NCI-H2196 treated with DMSO at 0.1 percent for 48 hours (cell line): ENCODE results near the gene CCT8L2.
"Not testable (repeated sequence)": the region's sequence is repeated elsewhere in the genome, so short reads cannot be mapped to it uniquely, and the experiment has no call there.

Experiments used
- DNase-seq: peaks from one replicate; lab custom pipeline; 2025; ENCODE audit not compliant: unreplicated experiment; lab: John Stamatoyannopoulos, UW

Gene CCT8L2, protein sequence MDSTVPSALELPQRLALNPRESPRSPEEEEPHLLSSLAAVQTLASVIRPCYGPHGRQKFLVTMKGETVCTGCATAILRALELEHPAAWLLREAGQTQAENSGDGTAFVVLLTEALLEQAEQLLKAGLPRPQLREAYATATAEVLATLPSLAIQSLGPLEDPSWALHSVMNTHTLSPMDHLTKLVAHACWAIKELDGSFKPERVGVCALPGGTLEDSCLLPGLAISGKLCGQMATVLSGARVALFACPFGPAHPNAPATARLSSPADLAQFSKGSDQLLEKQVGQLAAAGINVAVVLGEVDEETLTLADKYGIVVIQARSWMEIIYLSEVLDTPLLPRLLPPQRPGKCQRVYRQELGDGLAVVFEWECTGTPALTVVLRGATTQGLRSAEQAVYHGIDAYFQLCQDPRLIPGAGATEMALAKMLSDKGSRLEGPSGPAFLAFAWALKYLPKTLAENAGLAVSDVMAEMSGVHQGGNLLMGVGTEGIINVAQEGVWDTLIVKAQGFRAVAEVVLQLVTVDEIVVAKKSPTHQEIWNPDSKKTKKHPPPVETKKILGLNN

DNA sequence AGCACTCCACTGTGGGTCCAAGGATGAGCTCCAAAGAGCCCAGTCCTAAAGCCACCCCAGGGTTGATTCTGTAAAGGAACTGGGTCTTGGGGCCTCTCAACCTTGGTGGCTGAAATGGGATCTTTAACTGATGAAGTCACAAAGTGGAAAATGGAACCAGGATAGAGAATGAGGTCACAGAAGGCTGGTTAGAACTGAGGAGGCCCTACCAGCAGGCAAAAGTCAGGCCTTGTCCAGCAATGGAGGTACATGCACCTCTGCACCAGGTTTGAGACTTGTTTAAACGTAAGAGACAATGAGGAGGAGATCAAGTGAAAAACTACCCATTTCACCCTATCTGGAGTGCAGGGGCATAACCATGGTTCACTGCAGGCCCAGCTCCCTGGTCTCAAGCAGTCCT lies at the start of gene CCT8L2:
CCT8L2 (minus strand) TSS at position 101 of the 400 bp plus-strand sequence. CDS start 260 bp downstream, outside the sequence.
- not testable (repeated sequence) for DNase-seq

DNA sequence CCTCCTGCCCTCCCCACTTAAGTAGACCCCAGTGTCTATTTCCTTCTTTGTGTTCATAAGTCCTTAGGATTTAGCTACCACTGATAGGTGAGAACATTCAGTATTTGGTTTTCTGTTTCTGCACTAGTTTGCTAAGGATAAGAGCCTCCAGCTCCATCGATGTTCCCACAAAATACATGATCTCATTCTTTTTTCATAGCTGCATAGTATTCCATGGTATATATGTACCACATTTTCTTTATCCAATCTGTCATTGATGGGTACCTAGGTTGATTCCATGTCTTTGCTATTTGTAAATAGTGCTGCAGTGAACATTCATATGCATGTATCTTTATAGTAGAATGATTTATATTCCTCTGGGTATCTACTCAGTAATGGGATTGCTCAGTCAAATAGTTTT lies 42.8 kb upstream of the CCT8L2 start:
- DNase-seq: not testable (repeated sequence)

DNA sequence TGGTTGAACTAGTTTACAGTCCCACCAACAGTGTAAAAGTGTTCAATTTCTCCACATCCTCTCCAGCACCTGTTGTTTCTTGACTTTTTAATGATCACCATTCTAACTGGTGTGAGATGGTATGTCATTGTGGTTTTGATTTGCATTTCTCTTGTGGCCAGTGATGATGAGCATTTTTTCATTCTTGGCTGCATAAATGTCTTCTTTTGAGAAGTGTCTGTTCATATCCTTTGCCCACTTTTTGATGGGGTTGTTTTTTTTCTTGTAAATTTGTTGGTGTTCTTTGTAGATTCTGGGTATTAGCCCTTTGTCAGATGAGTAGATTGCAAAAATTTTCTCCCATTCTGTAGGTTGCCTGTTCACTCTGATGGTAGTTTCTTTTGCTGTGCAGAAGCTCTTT lies 41.5 kb upstream of the CCT8L2 start:
- not testable (repeated sequence) for DNase-seq

DNA sequence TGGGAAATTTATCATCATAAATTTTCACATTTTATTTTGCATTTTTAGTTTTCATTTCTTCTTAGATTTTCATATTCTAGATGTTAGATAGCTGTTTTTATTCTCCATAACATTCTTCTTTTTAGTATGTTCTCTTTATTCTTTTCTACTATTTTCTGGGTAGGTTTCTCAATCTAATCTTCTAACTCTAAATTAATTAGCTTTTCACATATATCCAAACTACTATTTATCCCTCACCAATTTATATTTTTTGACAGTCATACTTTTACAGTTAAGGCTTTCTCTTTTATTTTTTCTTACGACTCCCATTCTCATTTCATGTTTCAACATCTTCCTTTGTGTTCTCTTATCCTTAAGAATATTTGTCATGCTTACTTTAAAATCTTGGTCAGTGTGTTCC lies 35.9 kb upstream of the CCT8L2 start:
- DNase-seq: not testable (repeated sequence)

DNA sequence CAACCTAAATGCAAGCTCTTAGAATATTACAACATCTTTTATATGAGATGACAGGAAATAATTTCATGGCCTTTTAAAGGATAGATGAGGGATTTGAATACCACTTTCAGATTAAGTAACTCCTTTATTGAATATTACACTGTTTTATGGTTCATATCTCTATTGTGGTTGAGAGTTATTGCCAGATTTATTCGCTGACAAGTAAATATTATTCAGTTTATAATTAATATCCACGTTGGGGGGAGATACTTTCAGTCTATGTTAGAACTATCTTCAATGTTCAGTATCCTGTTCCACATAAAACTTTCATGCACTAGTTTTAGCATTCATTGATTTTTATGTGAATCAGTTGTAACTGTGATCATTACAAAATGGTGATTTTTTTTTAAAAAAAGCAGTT lies 32.4 kb upstream of the CCT8L2 start:
- DNase-seq: not testable (repeated sequence)

DNA sequence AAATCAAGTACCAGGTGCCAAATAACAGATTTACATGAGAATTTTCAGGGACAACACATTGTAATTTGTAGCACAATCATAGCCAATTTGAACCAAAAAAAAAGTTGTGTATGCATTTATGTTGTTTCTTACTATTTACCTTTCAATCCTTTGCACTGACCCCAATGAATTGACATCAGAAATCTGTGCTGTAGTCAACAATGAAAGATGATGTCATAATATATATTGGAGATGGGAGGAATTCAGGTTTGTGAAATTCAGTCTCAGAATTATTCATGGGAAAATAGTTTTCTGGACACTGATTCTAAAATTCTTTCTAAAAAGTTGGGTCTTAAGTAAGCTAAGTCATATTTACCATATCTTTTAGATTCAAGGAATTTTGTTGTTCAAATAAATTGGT lies 31.0 kb upstream of the CCT8L2 start:
- not testable (repeated sequence) for DNase-seq

DNA sequence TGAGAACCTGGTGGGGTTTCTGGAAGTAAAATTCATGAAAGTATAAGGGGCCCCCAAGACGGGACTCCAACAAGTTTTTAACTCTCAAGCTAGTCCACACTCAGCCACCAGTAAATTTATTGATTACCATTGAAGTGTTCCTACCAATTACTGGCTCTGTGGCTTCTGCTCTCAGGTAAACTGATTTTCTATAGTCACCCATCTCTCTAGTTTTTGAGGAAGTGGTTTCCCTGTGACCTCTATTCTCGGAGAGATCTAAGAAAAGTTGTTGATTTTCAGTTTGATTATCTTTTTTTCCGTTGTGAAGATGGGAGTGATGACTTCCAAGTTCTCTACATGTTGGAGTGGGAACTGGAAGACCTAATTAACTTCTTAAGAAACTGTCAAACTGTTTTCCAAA lies 24.9 kb upstream of the CCT8L2 start:
- not testable (repeated sequence) for DNase-seq

DNA sequence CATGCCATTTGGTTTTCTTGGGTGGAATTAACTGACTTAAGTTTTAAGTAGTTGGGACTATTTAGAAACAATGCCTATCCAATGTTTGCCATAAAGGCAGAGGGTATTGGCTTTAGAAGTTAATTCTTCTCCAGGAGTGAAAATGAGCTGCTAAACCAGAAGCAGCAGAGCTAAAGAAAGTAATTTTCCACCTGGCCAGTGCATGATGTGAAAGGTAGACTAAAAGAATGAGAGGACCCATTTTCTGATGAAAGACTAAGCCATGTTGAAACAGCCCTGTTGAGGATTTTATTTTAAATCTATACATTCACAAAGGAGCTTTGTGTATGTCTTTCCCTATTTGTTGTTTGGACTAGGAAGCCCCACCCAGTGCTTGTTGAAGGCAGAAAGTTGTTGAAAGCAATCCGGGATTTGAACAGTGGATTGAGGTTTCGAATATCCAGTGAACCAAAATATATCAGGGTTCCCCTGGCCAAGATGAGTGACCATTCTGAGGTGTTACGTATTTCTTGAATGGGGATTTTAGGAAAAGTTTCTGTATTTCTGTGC lies 23.9 kb upstream of the CCT8L2 start:
- DNase-seq: not testable (repeated sequence)

DNA sequence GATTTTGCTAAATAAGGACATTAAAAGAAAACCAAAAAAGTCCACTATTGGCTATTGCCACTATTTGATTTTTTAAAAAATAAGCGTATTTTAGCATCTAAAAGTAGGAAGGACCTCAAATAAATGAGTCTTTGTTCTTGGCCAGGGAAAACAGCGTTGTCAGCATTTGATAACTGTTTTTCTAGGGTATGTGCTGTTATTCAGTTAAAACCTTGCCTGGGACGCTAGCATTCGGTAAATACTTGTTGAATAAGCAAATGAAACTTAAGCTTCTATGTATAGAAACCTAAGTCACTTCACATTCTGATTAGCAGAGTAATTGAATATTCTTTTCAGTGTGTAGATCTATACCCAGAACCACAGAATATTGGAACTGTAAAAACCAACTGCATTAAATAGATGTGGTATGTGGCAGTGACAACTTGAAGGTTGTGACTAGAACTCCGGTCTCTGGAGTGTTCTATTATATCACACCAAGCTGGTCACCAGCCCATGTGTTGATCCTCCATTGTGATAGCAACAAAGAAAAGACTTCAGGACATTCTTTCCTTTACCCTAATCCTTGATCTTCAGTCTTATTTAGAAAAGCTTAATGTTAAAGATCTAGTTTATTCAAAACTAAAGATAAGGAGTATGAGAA lies 23.1 kb upstream of the CCT8L2 start:
- not testable (repeated sequence) for DNase-seq

DNA sequence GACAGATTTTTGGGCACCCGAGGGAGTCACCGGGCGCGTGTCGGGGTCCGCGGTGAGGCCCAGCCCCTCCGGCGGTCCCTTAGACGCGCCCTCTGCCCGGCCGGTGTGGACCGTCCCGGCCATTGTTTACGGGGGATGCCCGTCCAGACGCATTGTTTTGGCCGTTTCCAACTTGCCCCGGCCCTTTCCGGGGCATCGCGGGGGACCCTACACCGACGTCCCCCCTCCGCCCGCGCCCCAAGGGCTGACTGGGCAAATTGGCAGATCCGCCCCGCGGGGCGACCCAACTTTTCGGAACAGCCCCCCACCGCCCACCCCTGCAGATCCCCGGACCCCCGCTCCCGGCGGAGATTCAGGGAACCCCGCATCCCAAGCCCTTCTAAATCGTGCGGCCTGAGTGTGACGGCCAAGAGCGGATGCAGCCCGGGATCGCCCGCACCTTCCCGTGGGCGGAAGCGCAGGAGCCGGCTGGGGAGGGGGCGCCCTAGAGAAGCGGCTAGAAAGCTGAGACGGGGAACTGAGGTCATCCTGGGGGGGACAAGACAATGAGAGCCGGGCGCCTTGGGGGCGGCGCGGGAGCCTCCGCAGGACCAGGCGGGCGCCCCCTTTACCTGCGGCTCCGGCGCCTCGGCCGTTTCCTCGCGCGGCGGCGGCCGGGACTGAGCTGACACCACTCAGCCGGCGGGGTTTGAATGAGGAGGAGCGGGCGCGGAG lies 17.1 kb upstream of the CCT8L2 start:
- DNase-seq: no peak

DNA sequence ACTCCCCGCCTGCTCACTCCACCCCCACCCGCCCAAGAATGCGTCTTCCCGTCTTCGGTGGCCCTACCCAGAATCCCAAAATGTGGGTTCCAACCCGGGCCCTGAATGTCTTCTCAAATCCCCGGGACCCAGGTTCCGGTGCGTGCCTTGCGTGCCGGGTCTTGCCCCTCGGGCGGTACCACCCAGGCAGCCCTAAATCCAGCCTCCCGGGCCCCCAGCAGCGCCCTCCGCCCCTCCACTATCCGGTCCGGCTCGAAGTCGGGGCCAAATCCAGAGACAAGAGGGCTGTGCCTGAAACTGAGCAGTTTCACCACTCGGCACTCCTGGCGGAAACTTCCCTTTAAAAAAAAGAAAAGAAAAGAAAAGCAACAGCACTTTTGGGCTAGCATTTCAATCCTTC lies 16.3 kb upstream of the CCT8L2 start:
- no peak for DNase-seq

DNA sequence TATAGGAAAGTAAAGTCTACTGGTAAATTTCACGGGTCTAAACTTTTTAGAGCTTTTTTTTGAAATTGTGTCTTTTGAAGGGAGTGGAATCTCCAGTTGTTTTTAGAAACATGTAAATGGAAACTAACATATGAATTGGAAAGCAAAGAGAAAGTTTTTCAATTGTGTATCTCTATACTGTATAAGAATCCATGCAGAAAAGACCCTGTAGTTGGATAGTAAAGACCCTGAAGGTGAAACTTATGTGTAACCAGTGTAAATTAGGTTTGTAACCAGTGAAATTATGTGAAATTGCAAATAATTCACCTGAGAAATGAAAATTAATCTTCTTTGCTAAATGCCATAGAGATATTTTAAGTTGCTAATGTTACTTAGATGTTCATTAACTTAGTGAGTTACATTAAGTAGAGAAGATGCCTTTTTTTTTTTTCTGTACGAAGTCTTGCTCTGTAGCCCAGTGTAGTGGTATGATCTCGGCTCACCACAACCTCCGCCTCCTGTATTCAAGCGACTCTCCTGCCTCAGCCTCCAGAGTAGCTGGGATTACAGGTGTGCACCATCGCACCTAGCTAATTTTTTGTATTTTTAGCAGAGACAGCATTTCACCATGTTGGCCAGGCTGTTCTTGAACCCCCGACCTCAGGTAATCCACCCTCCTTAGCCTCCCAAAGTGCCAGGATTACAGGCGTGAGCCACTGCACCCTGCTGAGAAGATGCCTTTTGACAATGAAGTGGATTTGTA lies 11.8 kb upstream of the CCT8L2 start:
- not testable (repeated sequence) for DNase-seq

DNA sequence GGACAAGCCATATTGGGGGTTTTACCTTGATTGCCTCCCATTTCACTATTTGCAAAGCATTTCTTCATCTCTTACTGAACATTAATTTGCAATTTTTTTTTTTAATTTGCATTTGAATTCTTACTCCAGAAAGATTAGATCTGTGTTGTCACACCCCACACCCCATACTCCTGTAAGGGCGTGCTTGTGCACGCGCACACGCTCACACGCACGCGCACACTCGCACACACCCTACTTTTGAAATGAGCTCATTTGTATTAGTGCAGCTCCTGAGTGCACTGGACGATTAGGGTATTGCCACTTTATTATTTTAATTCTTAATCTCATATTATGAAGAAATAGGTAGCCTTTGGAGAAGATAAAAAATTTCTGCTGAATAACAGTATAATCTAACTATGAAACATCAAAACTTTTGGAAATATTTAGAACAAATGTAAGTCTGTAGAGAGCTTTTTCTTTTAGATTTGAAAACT lies 11.2 kb upstream of the CCT8L2 start:
- not testable (repeated sequence) for DNase-seq

DNA sequence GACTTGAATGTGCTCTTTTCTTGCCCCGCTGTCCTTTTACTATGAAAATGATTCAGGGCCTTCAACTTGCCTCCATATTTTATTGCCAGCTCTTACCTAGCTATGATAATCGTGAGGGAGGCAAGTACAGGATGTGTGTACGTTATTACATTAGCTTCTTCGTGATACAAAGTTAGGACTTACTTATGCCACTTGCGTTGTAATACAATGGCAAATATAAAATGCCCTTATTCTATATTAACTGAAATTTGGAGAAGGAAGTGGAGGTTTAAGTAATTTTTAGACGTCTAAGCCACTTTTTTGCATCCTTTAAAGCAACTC lies 10.8 kb upstream of the CCT8L2 start:
- DNase-seq: no peak

DNA sequence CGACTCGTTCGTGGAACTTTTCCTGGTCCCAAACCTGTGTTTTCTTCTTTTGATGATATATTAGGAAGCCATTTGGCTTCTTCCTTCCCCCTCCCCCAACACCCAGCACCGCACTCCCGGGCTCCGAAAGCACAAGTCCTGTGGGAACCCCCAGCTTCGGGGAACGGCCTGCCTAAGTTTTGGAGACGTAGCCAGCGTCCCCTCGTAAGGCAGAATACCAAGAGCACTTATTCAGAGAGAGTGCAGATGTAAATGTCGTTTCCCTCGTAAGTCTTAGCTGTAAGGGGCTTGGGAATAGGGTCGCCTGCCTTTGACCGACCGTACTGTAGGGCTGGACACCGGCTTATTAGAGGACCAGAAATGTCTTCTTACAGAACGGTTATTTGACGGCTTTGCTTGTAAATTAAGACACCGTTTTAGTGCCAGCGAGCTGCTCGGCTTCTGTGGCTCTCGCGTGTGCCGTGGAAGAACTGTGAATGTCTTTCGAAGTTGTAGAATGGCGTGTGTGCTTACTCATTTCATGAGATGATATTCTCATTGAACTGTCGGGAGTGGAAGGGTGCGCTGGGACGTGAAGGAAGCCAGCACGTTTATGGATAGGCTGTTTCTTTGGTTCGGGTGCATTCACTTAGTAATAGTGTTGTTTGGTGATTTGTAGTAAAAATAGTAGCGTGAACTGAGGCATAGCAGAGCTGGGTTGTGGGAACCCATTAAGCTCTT lies 10.3 kb upstream of the CCT8L2 start:
- not testable (repeated sequence) for DNase-seq

DNA sequence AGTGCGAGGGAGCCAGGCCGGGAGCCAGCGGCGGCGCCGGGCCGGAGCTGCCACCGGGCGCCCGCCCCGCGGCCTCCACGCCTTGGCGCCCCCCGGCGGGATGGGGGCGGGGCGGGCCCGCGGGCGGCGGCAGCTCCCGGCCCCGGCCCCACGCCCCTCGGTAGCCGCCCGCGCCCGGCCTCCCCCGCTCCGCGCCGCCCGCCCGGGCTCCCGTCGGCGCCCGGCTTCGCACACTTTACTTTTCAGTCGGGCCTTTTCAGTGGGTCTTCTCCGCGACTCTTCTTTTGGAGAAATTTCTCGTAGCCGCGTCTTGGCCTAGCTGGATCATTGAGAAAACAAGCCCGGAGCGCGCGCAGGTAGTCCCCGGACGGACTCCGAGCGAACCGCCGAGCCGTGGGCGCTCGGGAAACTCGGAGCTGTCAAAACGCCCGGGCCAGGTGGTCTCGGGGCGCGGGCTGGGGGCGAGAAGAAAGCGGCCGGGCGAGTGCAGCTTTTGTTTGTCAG lies 9.7 kb upstream of the CCT8L2 start:
- not testable (repeated sequence) for DNase-seq

DNA sequence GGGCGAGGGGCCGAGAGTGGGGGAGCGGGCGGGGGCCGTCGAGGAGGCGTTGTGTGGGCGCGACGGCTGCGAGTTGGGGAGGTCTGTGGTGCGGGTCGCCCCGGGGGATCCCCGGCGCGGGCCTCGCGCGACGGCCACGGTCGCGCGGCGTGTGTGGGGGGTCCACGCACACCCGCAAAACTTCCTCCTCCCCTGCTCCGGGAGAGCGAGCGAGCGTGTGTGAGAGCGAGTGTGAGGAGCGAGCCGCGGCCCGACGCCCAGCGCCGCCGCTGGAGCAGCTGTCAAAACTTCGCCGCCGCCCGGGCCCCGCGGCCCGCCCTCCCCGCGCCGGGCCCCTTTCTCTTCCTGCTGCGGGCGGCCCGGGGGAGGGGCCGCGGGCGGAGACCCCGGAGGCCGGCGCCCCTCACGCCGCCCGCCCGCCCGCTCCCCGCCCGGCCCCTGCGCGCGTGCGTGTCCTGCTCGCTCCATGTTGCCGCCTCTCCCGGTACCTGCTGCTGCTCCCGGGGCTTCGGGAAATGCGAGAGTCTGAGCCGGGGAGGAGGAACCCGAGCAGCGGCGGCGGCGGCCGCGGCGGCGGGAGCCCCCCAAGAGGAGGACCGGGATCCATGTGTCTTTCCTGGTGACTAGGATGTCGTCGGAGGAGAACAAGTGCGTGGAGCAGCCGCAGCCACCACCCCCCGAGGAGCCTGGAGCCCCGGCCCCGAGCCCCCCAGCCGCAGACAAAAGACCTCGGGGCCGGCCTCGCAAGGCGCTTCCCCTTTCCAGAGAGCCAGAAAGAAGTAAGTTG lies 9.0 kb upstream of the CCT8L2 start:
- no peak for DNase-seq

DNA sequence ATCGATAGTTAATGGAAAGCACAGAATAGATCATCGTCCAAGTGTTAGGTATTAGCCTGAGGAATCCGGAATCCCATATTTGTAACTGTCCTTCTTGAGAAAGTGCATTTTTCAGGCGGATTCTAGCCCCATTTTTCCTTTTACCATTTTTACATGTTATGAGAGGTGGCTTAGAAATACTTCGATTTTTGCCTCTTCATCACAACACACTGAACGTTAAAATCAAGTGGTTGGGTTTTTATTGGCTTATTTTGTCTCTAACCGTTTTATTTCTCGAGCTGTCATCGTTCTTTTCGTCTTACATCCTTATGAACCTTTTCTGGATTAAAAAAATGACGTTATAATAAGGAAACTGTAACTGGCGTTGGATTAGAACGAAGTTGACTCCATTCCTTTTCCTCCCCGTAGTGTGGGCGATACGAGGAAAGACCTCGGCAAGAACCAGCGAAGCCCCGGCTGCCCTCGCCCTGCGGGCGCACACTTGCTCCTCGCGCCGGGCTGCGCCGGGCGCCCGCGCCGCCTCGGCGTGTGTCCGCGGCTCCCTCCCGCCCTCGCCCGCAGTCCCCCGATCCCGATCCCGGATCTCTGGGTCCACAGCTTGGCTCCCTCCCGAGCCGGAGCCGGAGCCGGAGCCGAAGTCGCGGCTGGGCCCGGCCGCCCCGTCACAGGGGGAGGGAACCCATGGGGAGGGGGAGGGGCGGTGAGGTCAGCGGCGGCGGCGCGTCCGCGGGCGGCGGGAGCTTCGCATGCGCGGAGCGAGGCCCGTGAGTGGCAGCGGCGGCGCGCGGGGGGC lies 8.2 kb upstream of the CCT8L2 start:
- not testable (repeated sequence) for DNase-seq
